Stimulated activated CD8-positive, alpha-beta memory T cell treated with anti-CD3 and anti-CD28 coated beads, Interleukin-2, amount 100 ng/mL, for 48 hours (primary cell): ENCODE data around the gene UNC13B.
"Not testable (repeated sequence)": the region's sequence is repeated elsewhere in the genome, so short reads cannot be mapped to it uniquely, and the experiment has no call there.

Source experiments
- DNase-seq, 2 donors: peaks; one replicate each; pipeline ENCODE4 v3.0.0-alpha.2; 2020; ENCODE audit warnings: low read depth in 2 of 2

Gene UNC13B

GRCh38 chr9:35163413-35163812 is 1.6 kb downstream of the UNC13B start:
- DNase-seq = no peak

- DNase-seq = no peak
These were observed 2.9 kb downstream of the UNC13B start for GRCh38 chr9:35164711-35165110.

GRCh38 chr9:35167429-35167828 is 5.6 kb downstream of the UNC13B start:
- not testable (repeated sequence) for DNase-seq

- DNase-seq = no peak
These were observed 7.2 kb downstream of the UNC13B start for GRCh38 chr9:35168963-35169362.

- no peak for DNase-seq
These were observed 11.1 kb downstream of the UNC13B start for GRCh38 chr9:35172878-35173277.

GRCh38 chr9:35177520-35177919 is 15.7 kb downstream of the UNC13B start:
- DNase-seq = no peak

- DNase-seq = no peak
These were observed 17.8 kb downstream of the UNC13B start for GRCh38 chr9:35179347-35180280.

- no peak for DNase-seq
These were observed 19.0 kb downstream of the UNC13B start for GRCh38 chr9:35180801-35181200.

- DNase-seq = not testable (repeated sequence)
These were observed 20.6 kb downstream of the UNC13B start for GRCh38 chr9:35182401-35182800.

GRCh38 chr9:35182996-35183754 is 21.4 kb downstream of the UNC13B start:
- not testable (repeated sequence) for DNase-seq

- DNase-seq = not testable (repeated sequence)
These were observed 22.1 kb downstream of the UNC13B start for GRCh38 chr9:35183755-35184480.

- no peak for DNase-seq
These were observed 24.7 kb downstream of the UNC13B start for GRCh38 chr9:35186524-35186923.

GRCh38 chr9:35190203-35190602 is 28.4 kb downstream of the UNC13B start:
- DNase-seq = no peak

GRCh38 chr9:35191105-35191504 is 29.3 kb downstream of the UNC13B start:
- no peak for DNase-seq

- no peak for DNase-seq
These were observed 32.0 kb downstream of the UNC13B start for GRCh38 chr9:35193762-35194161.

- DNase-seq = no peak
These were observed 33.9 kb downstream of the UNC13B start for GRCh38 chr9:35195683-35196082.

GRCh38 chr9:35198191-35198590 is 36.4 kb downstream of the UNC13B start:
- DNase-seq = no peak

GRCh38 chr9:35203528-35203927 is 41.7 kb downstream of the UNC13B start:
- no peak for DNase-seq

GRCh38 chr9:35205340-35205739 is 43.5 kb downstream of the UNC13B start:
- DNase-seq = no peak

- DNase-seq = no peak
These were observed 50.0 kb downstream of the UNC13B start for GRCh38 chr9:35211854-35212253.

GRCh38 chr9:35220659-35221338 is 59.0 kb downstream of the UNC13B start:
- DNase-seq = no peak

GRCh38 chr9:35225677-35226076 is 63.9 kb downstream of the UNC13B start:
- DNase-seq = no peak
